GM11168 (cell line): ENCODE measurements around the gene TUBG1.
"Not testable (repeated sequence)": the region's sequence is repeated elsewhere in the genome, so short reads cannot be mapped to it uniquely, and the experiment has no call there.

Source experiments
- in situ Hi-C: fragments of 300-500 bp; cut with MboI; formaldehyde crosslinking; loops from one replicate; pipeline ENCODE4 v1.12.0; 2022; ENCODE audit warnings: low sequenced_read_pairs; ENCODE audit not compliant: unreplicated experiment

The TUBG1 gene

GRCh38 chr17:42577532-42578281 lies 31.8 kb upstream of the TUBG1 start, which contains the start of gene PSMC3IP:
PSMC3IP (minus strand) TSS chr17:42577729; CDS start chr17:42577686, 43 bp downstream.
- in situ Hi-C loops, result loop anchor here (10.0 kb wide), 1 partner anchor 187 kb away; the partner anchor contains the start of gene RAMP2

- in situ Hi-C loops, result loop anchor here (10.0 kb wide), 1 partner anchor 186 kb away; the partner anchor contains the start of gene RAMP2
Measured at GRCh38 chr17:42578282-42578869, 31.1 kb upstream of the TUBG1 start.

DNA sequence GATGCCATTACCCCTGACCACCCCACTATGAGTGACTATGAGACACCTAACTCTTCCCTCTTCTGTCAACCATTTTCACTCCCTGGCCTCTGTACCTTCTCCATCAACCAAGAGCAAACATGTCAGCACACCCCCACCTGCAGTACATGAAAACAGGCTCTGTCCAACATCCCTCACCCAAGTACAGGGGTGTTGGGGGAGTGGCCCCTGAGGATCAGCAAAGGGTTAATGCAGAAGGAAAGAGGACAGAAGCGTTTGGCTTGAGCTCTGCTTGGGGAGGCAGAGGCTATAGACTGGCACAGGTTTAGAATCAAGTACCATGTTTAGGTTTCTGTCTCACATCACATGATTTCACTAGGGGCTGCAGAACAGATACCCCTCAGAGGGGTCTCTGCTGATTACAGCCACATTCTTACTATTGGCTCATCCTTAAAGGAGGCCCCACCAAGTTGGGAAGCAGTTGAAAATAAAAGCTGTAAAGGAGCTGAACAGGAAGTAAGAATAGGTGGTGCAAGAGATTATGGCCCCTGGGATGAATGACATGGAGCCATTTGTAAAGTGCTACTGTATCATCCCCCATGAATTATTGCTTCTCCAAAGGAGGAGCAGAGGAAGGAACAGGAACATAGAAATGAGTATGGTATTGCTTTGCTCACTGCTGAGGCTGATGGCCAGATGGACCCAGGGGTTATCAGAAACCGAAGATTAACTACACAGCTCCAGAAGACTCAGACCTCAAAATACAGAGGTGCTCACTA lies 29.5 kb upstream of the TUBG1 start:
- in situ Hi-C loops, result loop anchor here (5.0 to 10.0 kb wide), 2 partner anchors 87 to 185 kb away; partner anchors contain the start of gene RAMP2

DNA sequence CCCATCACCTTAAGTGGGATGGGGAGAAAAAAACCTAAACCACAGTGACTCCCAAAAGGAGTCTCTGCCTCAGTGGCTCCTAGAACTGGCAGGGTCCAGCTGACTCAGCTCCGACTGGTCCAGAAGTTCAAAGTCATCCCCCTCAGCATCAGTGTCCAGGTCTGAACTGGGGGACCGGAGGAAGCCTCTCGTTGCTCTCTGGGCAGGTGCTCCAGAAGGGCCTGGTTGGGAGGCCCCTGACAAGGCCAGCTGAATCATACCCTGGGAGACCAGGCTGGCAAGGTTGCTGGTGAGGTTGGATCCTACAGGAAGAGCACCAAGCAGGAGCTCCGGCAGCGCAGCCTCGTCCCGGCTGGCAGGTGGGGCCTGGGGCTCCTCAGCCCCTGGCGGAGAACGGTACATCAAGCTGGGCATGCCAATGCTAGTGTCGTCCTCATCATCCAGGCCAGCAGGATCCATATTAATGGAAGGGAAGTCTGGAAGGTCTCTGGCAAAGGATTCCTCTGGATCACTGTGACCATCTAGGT lies 27.7 kb upstream of the TUBG1 start:
- in situ Hi-C loops, result loop anchor here (5.0 kb wide), 1 partner anchor 85 kb away; no protein-coding TSS in a partner anchor

GRCh38 chr17:42584880-42585279 lies 24.6 kb upstream of the TUBG1 start:
- in situ Hi-C loops, result loop anchor here (5.0 kb wide), 1 partner anchor 82 kb away; no protein-coding TSS in a partner anchor

DNA sequence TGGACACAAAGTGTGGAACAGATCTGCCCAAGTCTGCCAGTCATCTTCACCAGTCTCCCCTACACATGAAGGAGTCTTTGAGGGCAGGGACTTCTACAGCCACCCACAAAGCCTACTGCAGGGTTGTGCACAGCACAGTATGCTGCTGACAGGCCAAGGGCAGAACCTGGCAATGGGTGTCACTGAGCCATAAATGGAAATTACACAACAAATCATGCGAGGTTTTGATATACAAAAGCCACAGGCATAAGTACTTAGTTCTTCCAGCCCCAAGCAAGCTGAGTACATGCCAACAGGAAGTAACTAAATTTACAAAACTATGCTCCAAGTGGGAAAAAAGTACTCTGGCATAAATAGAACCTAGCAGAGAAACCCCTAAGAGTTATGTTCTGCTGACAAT lies 24.1 kb upstream of the TUBG1 start:
- in situ Hi-C loops, result no loop called here

GRCh38 chr17:42586514-42587230 lies 22.8 kb upstream of the TUBG1 start:
- in situ Hi-C loops, result no loop called here

DNA sequence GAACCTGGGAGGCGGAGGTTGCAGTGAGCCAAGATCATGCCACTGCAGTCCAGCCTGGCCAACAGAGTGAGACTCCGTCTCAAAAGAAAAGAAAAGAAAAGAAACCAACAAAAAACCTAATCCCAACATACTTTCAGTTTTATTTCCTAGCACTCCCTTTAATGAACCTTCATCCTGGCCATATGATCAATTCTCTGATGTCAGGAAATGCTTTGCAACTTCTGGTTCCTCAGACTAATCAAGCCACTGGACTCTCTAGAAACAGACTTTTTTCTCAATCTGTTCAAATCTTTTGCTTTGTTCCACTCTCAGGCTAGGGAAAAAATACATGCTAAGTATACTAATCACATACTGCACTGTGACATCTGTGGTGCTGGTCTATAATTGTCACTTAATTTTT lies 18.6 kb upstream of the TUBG1 start:
- in situ Hi-C loops, result no loop called here

- in situ Hi-C loops, result no loop called here
Measured at GRCh38 chr17:42591411-42591810, 18.1 kb upstream of the TUBG1 start.

- in situ Hi-C loops, result no loop called here
Measured at GRCh38 chr17:42596386-42596785, 13.1 kb upstream of the TUBG1 start.

DNA sequence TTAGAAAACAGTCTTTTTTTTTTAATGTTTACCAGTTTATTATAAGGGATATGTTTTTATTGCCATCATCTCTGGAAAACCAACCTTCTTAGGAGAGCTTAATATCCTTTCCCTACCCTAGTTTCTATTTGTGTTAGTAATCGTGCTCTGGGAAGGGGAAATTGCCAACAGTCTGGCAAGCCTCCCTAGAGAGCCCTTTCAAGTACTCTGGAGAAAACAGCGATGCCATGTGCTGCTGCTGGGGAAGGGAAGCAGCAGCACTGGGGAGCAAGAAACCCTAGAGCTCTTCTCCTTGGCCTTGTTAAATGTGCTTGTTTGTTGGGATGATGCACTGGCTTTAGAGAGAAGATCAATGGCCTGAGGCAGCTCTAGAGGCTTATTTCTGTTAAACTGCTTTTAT lies 10.6 kb upstream of the TUBG1 start:
- in situ Hi-C loops, result no loop called here

- in situ Hi-C loops, result no loop called here
Measured at GRCh38 chr17:42603318-42603717, 6.2 kb upstream of the TUBG1 start.

- in situ Hi-C loops, result no loop called here
Measured at GRCh38 chr17:42607769-42608168, 1.7 kb upstream of the TUBG1 start.

GRCh38 chr17:42608305-42609181 lies 940 bp upstream of the TUBG1 start:
- in situ Hi-C loops, result no loop called here

DNA sequence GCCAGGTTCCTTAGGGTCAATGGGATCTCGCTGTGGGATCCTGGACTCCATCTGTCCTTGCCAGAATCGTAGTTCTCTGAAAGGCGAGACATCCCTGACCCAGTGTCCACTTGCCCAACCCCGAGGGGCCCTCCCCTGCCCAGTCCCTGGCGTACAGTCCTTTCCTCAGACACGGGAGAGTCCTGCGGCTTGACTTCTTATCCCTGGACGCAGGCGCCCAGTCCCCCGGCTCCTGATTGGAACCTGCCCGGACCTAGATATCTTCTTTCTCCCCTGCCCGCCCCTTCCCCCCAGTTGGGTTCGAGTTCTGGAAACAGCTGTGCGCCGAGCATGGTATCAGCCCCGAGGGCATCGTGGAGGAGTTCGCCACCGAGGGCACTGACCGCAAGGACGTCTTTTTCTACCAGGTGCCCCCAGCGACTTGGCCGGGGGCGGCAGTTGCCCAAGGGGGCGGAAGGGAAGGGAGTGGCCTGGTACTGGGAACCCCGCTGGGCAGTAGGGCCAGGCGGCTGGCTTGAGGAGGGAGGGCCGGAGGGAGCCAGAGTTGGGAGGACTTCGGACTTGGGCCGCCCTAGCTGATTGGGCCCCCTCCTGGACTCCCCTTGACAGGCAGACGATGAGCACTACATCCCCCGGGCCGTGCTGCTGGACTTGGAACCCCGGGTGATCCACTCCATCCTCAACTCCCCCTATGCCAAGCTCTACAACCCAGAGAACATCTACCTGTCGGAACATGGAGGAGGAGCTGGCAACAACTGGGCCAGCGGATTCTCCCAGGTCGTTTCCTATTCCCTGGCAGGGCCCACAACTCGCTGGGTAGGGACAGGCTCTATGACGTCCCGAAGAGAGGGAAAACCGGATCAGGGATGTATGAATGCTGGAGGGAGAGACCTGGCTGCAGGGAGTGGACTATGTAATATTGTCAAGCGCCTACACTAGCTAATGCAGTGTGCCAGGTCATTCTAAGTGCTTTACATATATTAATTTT lies 625 bp downstream of the TUBG1 start:
- in situ Hi-C loops, result not testable (repeated sequence)

DNA sequence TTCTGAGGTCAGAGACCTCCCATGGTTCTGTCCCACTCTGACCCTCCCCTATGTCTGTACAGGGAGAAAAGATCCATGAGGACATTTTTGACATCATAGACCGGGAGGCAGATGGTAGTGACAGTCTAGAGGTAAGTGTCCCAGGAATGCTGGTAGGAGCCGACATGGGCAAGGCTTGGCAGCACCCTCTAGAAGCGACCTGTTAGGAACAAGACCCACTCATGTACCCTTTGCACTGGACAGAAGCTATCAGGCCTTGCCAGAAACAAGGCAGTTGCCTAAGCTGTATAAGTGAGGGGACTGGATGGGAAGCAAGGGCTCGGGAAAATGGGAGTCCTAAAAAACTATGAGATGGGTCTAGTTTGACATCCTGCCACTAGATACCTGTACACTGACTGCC lies 2.5 kb downstream of the TUBG1 start:
- in situ Hi-C loops, result no loop called here

- in situ Hi-C loops, result no loop called here
Measured at GRCh38 chr17:42613699-42614295, 4.3 kb downstream of the TUBG1 start.
